Peyer's patch (tissue), 4 donors: ENCODE results near the gene PCDHGC3. TPM values are rescaled to one million over a fixed set of nuclear protein-coding genes. Genes with fewer than 3 reads are reported as not detected.

ENCODE experiments used
- DNase-seq, 3 donors: peaks; one replicate each; pipeline ENCODE4 v3.0.0-alpha.2; 2017 to 2019
- H3K27ac ChIP-seq, 4 donors: fragments of 200-600 bp; sonication (generic); one replicate each; pipeline ENCODE4 v1.5.1; 2016 to 2019
- H3K27me3 ChIP-seq, 2 donors: fragments of 200-600 bp; sonication (generic); one replicate each; pipeline ENCODE4 v1.5.1; 2019
- H3K36me3 ChIP-seq, 3 donors: fragments of 200-600 bp; sonication (generic); one replicate each; pipeline ENCODE4 v1.5.1; 2016 to 2019
- H3K4me1 ChIP-seq, 4 donors: fragments of 200-600 bp; sonication (generic); one replicate each; pipeline ENCODE4 v1.5.1; 2016 to 2019
- H3K4me3 ChIP-seq, 4 donors: fragments of 200-600 bp; sonication (generic); 1 replicate in 3 of 4; 2 replicates in 1 of 4; pipeline ENCODE4 v1.5.1; 2016 to 2019; ENCODE audit warnings: mild to moderate bottlenecking in 1 of 4
- H3K9me3 ChIP-seq, 4 donors: fragments of 200-600 bp; sonication (generic); one replicate each; pipeline ENCODE4 v1.5.1; 2016 to 2019; ENCODE audit warnings: mild to moderate bottlenecking in 1 of 4
- CTCF ChIP-seq, 6 experiments: fragments of 450-650 bp in 4 of 6; fragments of 200-600 bp in 2 of 6; sonication (generic) in 1 of 6; IDR thresholded peaks; one replicate each; pipeline ENCODE4 v1.5.1; 2017 to 2019; ENCODE audit warnings: antibody characterized with exemption in 6 of 6, mild to moderate bottlenecking in 3 of 6, moderate library complexity in 1 of 6
- POLR2A ChIP-seq, 2 donors: fragments of 450-650 bp; IDR thresholded peaks; one replicate each; pipeline ENCODE4 v1.5.1; 2017; ENCODE audit warnings: antibody characterized with exemption in 2 of 2, mild to moderate bottlenecking in 2 of 2, moderate library complexity in 2 of 2
- total RNA-seq, 4 donors: library from RNA; depleted of rRNA; stranded (reverse); fragments of >200 nt; gene quantifications; one replicate each; pipeline ENCODE4 v1.1.0, GENCODE V29; 2016

PCDHGC3 gene
- total RNA-seq, 4 donors from 2014 or later = 10.2 to 29.7 (median 16.7) TPM

GRCh38 chr5:141437221-141437620, 38.5 kb upstream of the PCDHGC3 start:
- no peaks in the 10 kb centered on the region for H3K36me3 ChIP-seq
- H3K4me3 ChIP-seq = no peak overlapping the region
- no peak for TF ChIP-seq CTCF (IDR thresholded peaks at IDR 0.05)
- no peak for TF ChIP-seq POLR2A (IDR thresholded peaks at IDR 0.05)
- no peaks in the 10 kb centered on the region for H3K4me1 ChIP-seq
- no peak for DNase-seq
- peaks cover 0 to 44% (median under 1%) of the 10 kb centered on the region in 4 donors for H3K9me3 ChIP-seq
- no peaks in the 10 kb centered on the region for H3K27me3 ChIP-seq
- no peak overlapping the region for H3K27ac ChIP-seq

- Histone ChIP-seq H3K4me1 (no peaks in the 10 kb centered on the region), H3K27me3 (no peaks in the 10 kb centered on the region), H3K4me3 (no peak overlapping the region), H3K9me3 (peaks cover 0 to 31% (median 0%) of the 10 kb centered on the region in 4 donors), H3K27ac (no peak overlapping the region), H3K36me3 (no peaks in the 10 kb centered on the region)
- TF ChIP-seq POLR2A (IDR thresholded peaks at IDR 0.05) (no peak), CTCF (IDR thresholded peaks at IDR 0.05) (no peak)
- no peak for DNase-seq
These were observed 36.2 kb upstream of the PCDHGC3 start for GRCh38 chr5:141439411-141440141.

- no peak for DNase-seq
- Histone ChIP-seq H3K27ac (no peak overlapping the region), H3K36me3 (no peaks in the 10 kb centered on the region), H3K27me3 (no peaks in the 10 kb centered on the region), H3K9me3 (peaks cover 0 to 37% (median 0%) of the 10 kb centered on the region in 4 donors), H3K4me3 (no peak overlapping the region), H3K4me1 (no peaks in the 10 kb centered on the region)
- TF ChIP-seq POLR2A (IDR thresholded peaks at IDR 0.05) = no peak
- no peak for TF ChIP-seq CTCF (IDR thresholded peaks at IDR 0.05)
These were observed 35.4 kb upstream of the PCDHGC3 start for GRCh38 chr5:141440341-141440740.

- no peak for TF ChIP-seq POLR2A (IDR thresholded peaks at IDR 0.05)
- no peak for TF ChIP-seq CTCF (IDR thresholded peaks at IDR 0.05)
- Histone ChIP-seq H3K9me3 (peaks cover 0 to 34% (median 0%) of the 10 kb centered on the region in 4 donors), H3K4me3 (no peak overlapping the region), H3K4me1 (no peaks in the 10 kb centered on the region), H3K36me3 (no peaks in the 10 kb centered on the region), H3K27ac (no peak overlapping the region), H3K27me3 (no peaks in the 10 kb centered on the region)
- no peak for DNase-seq
These were observed 34.1 kb upstream of the PCDHGC3 start for GRCh38 chr5:141441571-141442170.

GRCh38 chr5:141465351-141465750, 10.4 kb upstream of the PCDHGC3 start:
- H3K4me3 ChIP-seq = no peak overlapping the region
- H3K4me1 ChIP-seq = no peaks in the 10 kb centered on the region
- H3K9me3 ChIP-seq = no peaks in the 10 kb centered on the region
- no peak overlapping the region for H3K27ac ChIP-seq
- H3K36me3 ChIP-seq = no peaks in the 10 kb centered on the region
- TF ChIP-seq CTCF (IDR thresholded peaks at IDR 0.05) (no peak), POLR2A (IDR thresholded peaks at IDR 0.05) (no peak)
- no peak for DNase-seq
- no peaks in the 10 kb centered on the region for H3K27me3 ChIP-seq
